DOHH2 (cell line): ENCODE results near the gene CEP85L.
A peak's percentile ranks its signal among the peaks of the same experiment; 100 is the strongest.

Experiments used
- H3F3A ChIP-seq: fragments of 200-600 bp; sonication (generic), shearing (Covaris generic); 2 replicates; pipeline ENCODE4 v1.6.0; 2016; ENCODE audit warnings: antibody characterized with exemption, mild to moderate bottlenecking; ENCODE audit not compliant: control insufficient read depth, insufficient read depth
- H3K27ac ChIP-seq: fragments of 200-600 bp; sonication (generic); 2 replicates; pipeline ENCODE4 v1.5.1; 2014; ENCODE audit warnings: low read depth, mild to moderate bottlenecking, low read length, moderate library complexity
- H3K27me3 ChIP-seq: fragments of 200-600 bp; sonication (generic); 2 replicates; pipeline ENCODE4 v1.6.1; 2014; ENCODE audit warnings: mild to moderate bottlenecking, low read length, mixed read lengths; ENCODE audit not compliant: control insufficient read depth
- H3K36me3 ChIP-seq: fragments of 200-600 bp; sonication (generic); 2 replicates; pipeline ENCODE4 v1.6.1; 2014; ENCODE audit warnings: mild to moderate bottlenecking, low read length, moderate library complexity, mixed read lengths; ENCODE audit not compliant: control insufficient read depth
- H3K4me1 ChIP-seq: fragments of 200-600 bp; sonication (generic); 2 replicates; pipeline ENCODE4 v1.6.1; 2014; ENCODE audit warnings: mild to moderate bottlenecking, low read length, mixed read lengths; ENCODE audit not compliant: control insufficient read depth
- H3K4me2 ChIP-seq: fragments of 200-600 bp; sonication (generic); 2 replicates; pipeline ENCODE4 v1.6.0; 2014; ENCODE audit warnings: mild to moderate bottlenecking, low read length, moderate library complexity
- H3K4me3 ChIP-seq: fragments of 200-600 bp; sonication (generic); 2 replicates; pipeline ENCODE4 v1.5.1; 2014; ENCODE audit warnings: mild to moderate bottlenecking, low read length, mixed read lengths
- H3K79me2 ChIP-seq: fragments of 200-600 bp; sonication (generic); 2 replicates; pipeline ENCODE4 v1.6.1; 2014; ENCODE audit warnings: mild to moderate bottlenecking, low read length, mixed read lengths; ENCODE audit not compliant: control insufficient read depth
- H3K9me2 ChIP-seq: fragments of 200-600 bp; sonication (generic); replicated peaks from 2 replicates; pipeline ENCODE4 v1.6.1; 2014; ENCODE audit warnings: mild to moderate bottlenecking, low read length, mixed read lengths; ENCODE audit not compliant: control insufficient read depth
- H3K9me3 ChIP-seq: fragments of 200-600 bp; sonication (generic); 2 replicates; pipeline ENCODE4 v1.6.1; 2014; ENCODE audit warnings: antibody characterized with exemption, low read length, mixed read lengths; ENCODE audit not compliant: control insufficient read depth, insufficient read depth
- H4K20me1 ChIP-seq: fragments of 200-600 bp; sonication (generic); 2 replicates; pipeline ENCODE4 v1.6.0; 2014; ENCODE audit warnings: low read depth, mild to moderate bottlenecking, antibody characterized with exemption, low read length, moderate library complexity; ENCODE audit not compliant: control insufficient read depth, insufficient read depth
- EZH2phosphoT487 ChIP-seq: fragments of 200-600 bp; sonication (generic); IDR thresholded peaks from 2 replicates; pipeline ENCODE4 v1.6.1; 2017; ENCODE audit warnings: borderline replicate concordance, mild to moderate bottlenecking, antibody characterized with exemption, low read length, moderate library complexity, mixed read lengths
- TF ChIP-seq, protein P1 (sequence below): fragments of 200-600 bp; sonication (generic); IDR thresholded peaks from one replicate; pipeline ENCODE4 v1.5.1; 2014; ENCODE audit warnings: antibody characterized with exemption, mild to moderate bottlenecking, low read depth, low read length; ENCODE audit not compliant: poor library complexity, severe bottlenecking

Gene CEP85L

GRCh38 chr6:118511930-118512715, 139.3 kb downstream of the CEP85L start:
- Histone ChIP-seq H3K9me2 (no peaks in the 10 kb centered on the region), H3K9me3 (no peaks in the 10 kb centered on the region), H3K27ac (no peak overlapping the region), H3K4me1 (no peaks in the 10 kb centered on the region), H3K4me3 (no peak overlapping the region), H3K27me3 (no peaks in the 10 kb centered on the region), H3K36me3 (no peaks in the 10 kb centered on the region), H3K4me2 (no peak overlapping the region), H3K79me2 (no peaks in the 10 kb centered on the region), H3F3A (no peaks in the 10 kb centered on the region), H4K20me1 (peaks cover 3% of the 10 kb centered on the region; the same call in 1 of the 2 replicates)
- TF ChIP-seq, protein P1, sequence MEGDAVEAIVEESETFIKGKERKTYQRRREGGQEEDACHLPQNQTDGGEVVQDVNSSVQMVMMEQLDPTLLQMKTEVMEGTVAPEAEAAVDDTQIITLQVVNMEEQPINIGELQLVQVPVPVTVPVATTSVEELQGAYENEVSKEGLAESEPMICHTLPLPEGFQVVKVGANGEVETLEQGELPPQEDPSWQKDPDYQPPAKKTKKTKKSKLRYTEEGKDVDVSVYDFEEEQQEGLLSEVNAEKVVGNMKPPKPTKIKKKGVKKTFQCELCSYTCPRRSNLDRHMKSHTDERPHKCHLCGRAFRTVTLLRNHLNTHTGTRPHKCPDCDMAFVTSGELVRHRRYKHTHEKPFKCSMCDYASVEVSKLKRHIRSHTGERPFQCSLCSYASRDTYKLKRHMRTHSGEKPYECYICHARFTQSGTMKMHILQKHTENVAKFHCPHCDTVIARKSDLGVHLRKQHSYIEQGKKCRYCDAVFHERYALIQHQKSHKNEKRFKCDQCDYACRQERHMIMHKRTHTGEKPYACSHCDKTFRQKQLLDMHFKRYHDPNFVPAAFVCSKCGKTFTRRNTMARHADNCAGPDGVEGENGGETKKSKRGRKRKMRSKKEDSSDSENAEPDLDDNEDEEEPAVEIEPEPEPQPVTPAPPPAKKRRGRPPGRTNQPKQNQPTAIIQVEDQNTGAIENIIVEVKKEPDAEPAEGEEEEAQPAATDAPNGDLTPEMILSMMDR = no peak
- no peak for TF ChIP-seq EZH2phosphoT487

- H3K27ac ChIP-seq = no peak overlapping the region
- H3K4me2 ChIP-seq = no peak overlapping the region
- H3K4me1 ChIP-seq = no peaks in the 10 kb centered on the region
- no peaks in the 10 kb centered on the region for H3K79me2 ChIP-seq
- TF ChIP-seq EZH2phosphoT487 = no peak
- TF ChIP-seq, protein P1 = peak; percentile 64
- H3K36me3 ChIP-seq = no peaks in the 10 kb centered on the region
- H3F3A ChIP-seq = no peaks in the 10 kb centered on the region
- H3K4me3 ChIP-seq = no peak overlapping the region
- no peaks in the 10 kb centered on the region for H3K9me2 ChIP-seq
- no peaks in the 10 kb centered on the region for H3K27me3 ChIP-seq
- H4K20me1 ChIP-seq = peaks cover 3% of the 10 kb centered on the region; the same call in 1 of the 2 replicates
- H3K9me3 ChIP-seq = no peaks in the 10 kb centered on the region
These were observed 142.3 kb downstream of the CEP85L start for GRCh38 chr6:118509009-118509617.

DNA sequence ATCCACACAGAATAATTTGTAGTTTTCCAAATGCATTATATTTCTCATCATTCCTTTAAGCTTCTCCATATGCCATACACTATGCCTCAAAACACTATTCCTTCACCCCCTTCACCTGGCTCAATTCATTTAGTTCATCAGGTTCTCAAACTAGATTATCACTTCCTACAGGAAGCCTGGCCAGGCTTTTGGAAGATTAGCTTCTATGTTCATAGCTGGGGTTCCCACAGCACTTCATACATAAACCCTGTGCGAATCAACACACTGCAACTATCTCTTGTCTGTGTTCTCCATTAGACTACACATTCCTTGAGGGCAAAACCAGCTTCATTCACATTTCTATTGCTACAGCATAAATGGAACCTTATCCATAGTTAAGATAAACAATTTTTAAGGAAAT, 143.8 kb downstream of the CEP85L start:
- no peaks in the 10 kb centered on the region for H3K79me2 ChIP-seq
- no peaks in the 10 kb centered on the region for H3K9me3 ChIP-seq
- H3K4me1 ChIP-seq = no peaks in the 10 kb centered on the region
- no peaks in the 10 kb centered on the region for H3K36me3 ChIP-seq
- no peak overlapping the region for H3K4me3 ChIP-seq
- no peak overlapping the region for H3K27ac ChIP-seq
- no peaks in the 10 kb centered on the region for H3K9me2 ChIP-seq
- H4K20me1 ChIP-seq = peaks cover 3% of the 10 kb centered on the region; the same call in 1 of the 2 replicates
- no peaks in the 10 kb centered on the region for H3K27me3 ChIP-seq
- no peaks in the 10 kb centered on the region for H3F3A ChIP-seq
- H3K4me2 ChIP-seq = no peak overlapping the region
- TF ChIP-seq, protein P1 = no peak
- no peak for TF ChIP-seq EZH2phosphoT487
